GM21528 (cell line): ENCODE data around the gene CPLANE2.

Experiments used
- ATAC-seq: cut with Tn5 transposase; IDR thresholded peaks from one replicate; pipeline ENCODE4 v1.9.1; 2021; ENCODE audit warnings: mild to moderate bottlenecking, moderate library complexity; ENCODE audit not compliant: unreplicated experiment, low FRiP score

The CPLANE2 gene

DNA sequence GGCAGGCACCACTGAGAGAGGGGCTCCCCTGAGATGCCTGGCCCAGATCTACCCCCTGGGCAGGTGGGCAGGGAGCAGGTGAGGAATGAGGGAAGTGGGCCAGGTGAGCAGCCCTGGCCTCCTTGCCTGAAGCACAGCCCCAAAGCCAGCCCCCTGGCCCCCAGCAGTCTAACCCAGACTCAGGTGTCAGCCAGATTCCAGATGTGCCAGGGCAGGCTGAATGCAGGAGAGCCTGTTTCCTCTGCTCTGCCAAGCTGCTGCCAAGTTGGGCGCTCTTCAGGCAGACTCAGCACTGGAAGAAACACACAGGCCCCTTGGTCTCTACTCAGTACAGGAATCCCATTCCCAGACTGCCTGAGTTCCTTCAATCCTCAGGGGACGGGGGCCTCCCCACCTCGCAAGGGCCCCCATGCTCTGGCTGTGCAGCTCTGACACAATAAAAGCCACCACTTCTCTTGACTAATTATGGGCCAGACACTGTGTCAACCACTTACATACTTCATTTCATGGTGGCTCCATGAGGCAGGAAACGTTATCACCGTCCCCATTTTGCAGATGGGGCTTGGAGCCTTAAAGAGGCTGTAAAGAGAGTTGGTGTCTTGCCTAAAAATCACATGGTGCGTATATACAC lies 45.0 kb downstream of the CPLANE2 start:
- ATAC-seq: no peak

DNA sequence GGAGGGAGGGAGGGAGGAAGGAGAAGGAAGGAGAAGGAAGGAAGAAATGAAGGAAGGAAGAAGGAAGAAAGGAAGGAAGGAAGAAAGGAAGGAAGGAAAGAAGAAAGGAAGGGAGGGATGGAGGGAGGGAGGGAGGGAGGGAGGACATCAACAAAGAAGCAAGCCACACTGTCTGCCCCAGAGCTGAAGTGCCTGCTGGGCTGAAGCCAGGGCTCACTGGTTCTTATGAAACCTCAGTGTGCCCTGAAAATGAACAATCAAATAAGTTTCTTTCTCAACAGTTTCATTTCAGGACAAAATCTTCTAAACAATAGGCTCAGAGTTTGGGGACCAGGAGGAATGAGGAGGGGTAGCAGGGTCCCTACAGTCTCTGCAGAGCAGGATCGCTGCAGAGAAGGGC lies 45.7 kb downstream of the CPLANE2 start:
- ATAC-seq: no peak

DNA sequence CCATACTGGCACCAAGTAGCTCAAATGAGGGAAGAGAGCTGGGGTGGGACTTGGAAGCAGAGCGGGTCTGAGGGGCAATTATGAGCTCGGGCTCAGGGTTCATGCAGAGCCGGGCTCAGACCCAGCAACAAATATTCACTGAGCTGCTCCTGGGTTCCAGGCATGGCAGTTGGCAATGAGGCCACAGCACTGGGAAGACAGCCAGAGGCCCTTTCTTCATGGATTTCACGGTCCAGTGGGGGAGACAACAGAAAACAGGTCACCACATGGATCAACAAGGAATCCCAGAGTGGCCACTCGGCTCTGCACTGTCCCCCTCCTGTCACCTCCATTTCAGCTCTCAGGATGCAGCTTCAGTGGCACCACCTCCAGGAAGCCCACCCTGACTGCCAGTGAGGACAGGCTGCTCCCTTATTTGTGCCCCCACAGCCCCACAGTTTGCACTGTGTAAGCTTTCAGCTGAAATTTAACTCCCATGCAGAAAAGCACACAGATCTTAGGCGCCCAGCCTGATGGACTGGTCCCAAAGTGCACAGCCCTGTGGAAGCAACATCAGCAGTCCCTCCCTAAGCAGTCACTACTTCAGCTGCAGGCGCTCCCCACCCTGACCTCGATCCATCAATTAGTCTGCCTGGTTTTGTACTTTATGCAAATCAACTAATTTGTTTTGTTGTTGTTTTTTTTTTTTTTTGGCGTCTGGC lies 46.9 kb downstream of the CPLANE2 start:
- ATAC-seq: no peak

DNA sequence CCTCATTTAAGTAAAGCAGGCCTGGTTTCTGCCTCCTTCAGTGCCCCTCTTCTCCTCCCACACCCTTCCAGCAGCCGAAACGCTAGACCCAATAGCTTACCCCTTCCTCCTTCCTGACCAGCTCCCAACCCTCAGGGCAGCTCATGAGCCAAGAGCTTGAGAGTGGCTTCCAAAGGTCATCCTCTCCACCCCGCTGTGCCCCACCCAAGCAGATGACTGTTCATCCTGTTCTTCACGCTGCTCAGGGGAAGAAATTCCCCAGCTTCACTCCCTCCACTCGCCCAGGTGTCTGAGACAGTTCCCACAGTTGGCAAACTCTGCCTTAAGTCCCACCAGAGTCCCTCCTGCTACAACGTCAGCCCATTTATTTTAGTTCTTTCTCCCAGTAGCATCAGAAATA lies 48.0 kb downstream of the CPLANE2 start:
- no peak for ATAC-seq

DNA sequence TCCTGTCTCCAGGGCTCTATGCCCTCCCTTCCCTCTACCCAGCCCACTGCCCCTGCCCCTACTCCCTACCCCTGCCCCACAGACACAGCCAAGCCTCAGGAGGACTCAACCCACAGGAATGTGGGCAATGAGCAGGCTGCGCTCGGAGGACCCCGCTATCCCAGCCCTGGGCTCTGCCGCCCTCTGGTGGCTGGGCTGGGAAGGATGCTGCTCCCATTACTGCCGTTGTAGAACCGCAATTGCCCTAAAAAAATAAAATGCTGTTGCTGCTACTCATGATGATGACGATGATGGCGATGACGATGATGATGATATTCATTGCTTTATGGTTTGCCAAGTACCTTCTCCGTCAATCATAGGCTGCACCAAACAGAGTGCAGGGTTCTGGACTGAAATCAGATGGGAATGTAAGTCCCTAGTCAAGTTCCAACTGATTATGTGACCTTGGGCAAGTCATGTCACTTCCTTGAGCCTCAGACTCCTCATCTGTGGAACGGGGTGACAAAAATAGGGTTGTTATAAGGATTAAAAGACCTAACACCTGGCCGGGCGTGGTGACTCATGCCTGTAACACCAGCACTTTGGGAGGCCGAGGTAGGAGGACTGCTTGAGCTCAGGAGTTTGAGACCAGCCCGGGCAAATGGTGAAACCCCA lies 49.1 kb downstream of the CPLANE2 start:
- ATAC-seq: no peak

DNA sequence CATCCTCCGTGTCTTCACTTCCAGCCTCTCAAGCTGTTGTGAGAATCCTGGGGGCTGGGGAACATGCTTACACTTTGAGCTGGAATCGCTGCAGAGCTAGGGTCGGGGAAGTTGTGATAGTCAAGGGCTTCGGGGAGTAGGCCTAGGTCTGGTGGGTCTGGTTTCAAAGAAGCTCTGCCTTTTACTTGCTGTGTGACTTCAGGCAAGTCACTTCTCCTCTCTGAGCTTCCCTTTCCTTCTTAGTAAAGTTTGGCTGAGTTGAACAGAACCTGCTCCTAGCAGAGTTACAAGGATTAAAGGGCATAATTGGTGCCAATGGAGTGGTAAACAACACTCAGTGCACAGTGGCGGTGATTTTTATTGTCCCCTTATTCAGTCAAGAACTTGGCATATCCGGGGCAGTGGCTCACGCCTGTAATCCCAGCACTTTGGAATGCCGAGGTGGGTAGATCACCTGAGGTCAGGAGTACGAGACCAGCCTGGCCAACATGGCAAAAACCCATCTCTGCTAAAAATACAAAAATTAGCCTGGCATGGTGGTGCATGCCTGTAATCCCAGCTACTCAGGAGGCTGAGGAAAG lies 50.2 kb downstream of the CPLANE2 start:
- ATAC-seq: no peak

DNA sequence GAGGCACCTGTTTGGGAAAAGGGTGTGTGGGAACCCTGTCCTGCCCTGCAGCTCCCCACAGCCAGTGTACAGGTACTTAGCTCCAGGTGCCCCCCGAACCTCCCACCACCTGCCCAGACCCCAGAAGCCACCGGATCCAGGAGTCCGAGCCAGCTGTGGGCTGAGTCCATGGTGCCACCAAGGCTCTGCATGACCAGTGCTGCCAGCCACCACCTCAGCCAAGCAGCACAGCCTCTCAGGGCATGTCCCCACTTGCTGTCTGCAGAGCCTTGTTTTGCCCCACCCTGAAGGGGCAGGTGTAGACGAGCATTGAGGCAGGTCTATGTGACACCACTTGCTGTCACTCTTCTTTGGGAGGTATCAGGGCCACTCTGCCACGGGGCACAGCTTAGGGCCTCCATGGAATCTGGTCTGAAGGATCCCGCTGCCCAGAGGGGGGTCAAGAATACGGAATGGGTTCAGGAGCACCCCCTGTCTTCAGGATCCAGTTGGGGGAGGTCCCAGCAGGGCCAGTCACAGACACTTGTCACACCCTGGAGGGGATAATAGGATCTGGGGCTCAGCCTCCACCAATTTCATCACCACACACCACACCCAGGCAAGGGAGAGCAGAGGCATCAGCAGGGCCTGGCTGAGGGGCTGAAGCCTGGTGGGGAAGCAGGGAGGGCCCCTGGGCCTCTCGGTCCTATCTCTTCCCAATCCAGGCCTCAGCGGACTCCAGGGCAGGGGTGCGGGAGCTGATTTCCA lies 52.3 kb downstream of the CPLANE2 start:
- ATAC-seq: no peak

DNA sequence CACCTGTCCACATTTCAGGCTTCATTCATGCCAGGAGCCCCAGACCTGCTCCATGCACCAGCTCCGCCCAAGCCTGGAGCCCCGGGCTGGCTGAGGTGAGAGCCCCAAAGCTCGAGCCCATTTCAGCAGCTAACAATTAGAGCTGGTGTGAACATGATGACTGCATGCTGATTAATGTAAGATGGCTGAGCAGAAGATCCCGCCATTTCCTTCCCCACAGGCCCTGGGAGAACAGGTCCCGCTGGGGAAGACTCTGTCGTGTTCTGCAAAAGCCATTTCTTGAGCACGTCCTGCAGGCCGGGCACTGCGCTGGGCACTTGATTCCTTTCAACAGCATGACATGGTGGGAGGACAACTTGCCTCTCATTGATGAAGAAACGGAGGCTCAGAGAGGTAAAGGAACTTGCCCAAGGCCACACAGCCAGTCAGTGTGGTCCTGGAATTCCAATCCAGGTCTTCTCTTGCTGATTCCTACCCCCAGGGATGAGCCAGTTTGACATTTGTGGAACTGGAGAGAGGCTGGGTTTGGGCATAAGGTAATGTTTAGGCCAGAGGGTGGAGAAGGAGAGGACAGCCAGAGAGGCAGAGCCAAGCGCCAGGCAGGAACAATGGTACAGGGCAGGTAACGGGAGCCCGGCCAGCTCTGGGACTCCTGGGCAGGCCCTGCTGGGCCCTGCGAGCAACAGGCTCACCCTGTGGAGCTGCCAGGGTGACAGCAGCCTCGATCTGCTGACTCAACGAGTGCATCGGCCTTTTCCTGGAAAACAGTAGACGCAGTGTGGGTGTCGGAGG lies 53.0 kb downstream of the CPLANE2 start:
- no peak for ATAC-seq

DNA sequence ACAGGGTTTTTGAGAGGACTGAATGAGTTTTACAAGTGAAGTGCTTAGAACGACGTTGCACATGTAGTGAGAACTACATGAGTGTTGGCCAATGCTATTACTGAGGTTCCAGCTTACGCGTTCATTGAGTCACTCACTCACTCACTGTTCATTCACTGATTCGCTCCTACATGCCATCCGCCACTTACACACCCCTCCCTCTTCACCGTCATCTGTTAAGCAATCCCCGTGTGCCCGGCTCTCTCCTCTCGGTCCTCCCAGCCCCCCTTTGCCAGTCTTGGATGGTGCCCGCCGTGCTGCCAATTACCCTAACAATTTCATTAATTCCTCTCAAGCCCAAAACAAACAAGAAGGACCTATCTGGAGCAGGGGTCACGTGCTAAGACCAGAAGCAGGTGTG lies 53.8 kb downstream of the CPLANE2 start:
- ATAC-seq: no peak

DNA sequence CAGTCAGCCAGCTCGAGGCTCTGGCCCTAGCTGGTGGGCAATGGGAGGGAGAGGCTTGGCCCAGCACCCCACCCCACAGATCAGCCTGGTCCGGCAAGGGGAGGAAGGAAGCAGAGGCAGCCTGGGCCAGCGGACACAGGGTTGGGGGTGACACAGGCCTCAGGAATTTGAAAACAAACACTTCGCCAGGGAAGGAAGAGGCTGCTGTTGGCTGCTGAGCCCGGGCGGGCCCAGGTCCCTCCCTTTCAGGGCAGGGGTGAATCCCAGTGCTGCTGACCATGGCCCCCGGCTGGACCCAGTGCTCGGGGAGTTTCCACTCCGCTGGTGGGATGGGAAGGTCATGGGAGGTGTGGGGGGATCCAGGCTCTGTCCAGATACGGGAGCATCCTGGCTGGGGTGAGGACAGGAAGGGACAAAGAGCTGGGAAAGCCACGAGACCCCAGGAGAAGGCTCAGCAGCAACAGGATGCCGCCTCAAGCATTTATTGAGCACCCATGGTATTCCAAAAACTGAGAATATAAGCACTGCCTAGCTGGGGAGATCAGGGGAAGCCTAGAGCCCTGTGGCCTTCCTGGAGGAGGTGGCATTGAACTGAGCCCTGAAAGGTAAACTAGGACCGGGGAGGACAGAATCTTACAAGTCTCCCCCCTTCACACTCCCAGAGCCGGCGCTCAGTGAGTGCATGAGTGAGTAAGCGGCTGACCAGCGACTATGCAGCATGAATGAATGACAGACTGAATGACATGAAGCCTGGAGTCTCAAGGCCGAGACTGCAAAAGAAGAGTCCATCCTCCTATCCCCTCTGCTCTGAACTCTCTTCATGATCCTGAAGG lies 54.9 kb downstream of the CPLANE2 start:
- no peak for ATAC-seq
